CD4-positive, alpha-beta memory T cell (primary cell): ENCODE results near the gene MSMP. TPM values are rescaled to one million over a fixed set of nuclear protein-coding genes. Genes with fewer than 3 reads are reported as not detected.
A peak's percentile ranks its signal among the peaks of the same experiment; 100 is the strongest.

Experiments
- CTCF ChIA-PET: fragments of 350-600 bp; sonication (Branson Sonifier 250); formaldehyde crosslinking; loops from one replicate; lab custom pipeline; 2021; ENCODE audit warnings: inconsistent platforms; ENCODE audit not compliant: partially characterized antibody; lab: Charles Lee
- POLR2A ChIA-PET: fragments of 350-600 bp; sonication (Branson Sonifier 250); formaldehyde crosslinking; loops from one replicate; lab custom pipeline; 2021; ENCODE audit not compliant: partially characterized antibody; lab: Charles Lee
- DNase-seq, 5 donors: peaks; one replicate each; pipeline versions ENCODE4 v3.0.0 to v3.0.0-alpha.2; 2020 to 2022; ENCODE audit warnings: mixed read lengths in 1 of 5
- H3K27ac ChIP-seq: one replicate; pipeline ENCODE4 v1.7.0; 2013; ENCODE audit warnings: low read depth, low read length
- H3K27me3 ChIP-seq: 2 replicates; pipeline ENCODE4 v1.7.0; 2013; ENCODE audit warnings: mild to moderate bottlenecking, low read length, moderate library complexity; ENCODE audit not compliant: insufficient read depth
- H3K36me3 ChIP-seq: 2 replicates; pipeline ENCODE4 v1.7.0; 2013; ENCODE audit warnings: mild to moderate bottlenecking, low read length, moderate library complexity; ENCODE audit not compliant: insufficient read depth
- H3K4me1 ChIP-seq: 2 replicates; pipeline ENCODE4 v1.7.0; 2013; ENCODE audit warnings: mild to moderate bottlenecking, low read length, moderate library complexity; ENCODE audit not compliant: insufficient read depth
- H3K4me3 ChIP-seq, 2 donors: one replicate each; pipeline ENCODE4 v1.7.0; 2013; ENCODE audit warnings: low read length in 2 of 2, mild to moderate bottlenecking in 1 of 2
- H3K9me3 ChIP-seq, 2 donors: one replicate each; pipeline ENCODE4 v1.7.0; 2013; ENCODE audit warnings: low read length in 2 of 2, control low read depth in 1 of 2; ENCODE audit not compliant: control insufficient read depth in 1 of 2
- H3K27ac Mint-ChIP-seq, 7 donors: one replicate each; pipeline ENCODE4 v1.8.0; 2020 to 2021; ENCODE audit warnings: mixed read lengths in 7 of 7, mild to moderate bottlenecking in 6 of 7, inconsistent platforms in 3 of 7, moderate library complexity in 3 of 7
- H3K27me3 Mint-ChIP-seq, 2 donors: one replicate each; pipeline ENCODE4 v1.8.0; 2020 to 2021; ENCODE audit warnings: mixed read lengths in 2 of 2
- H3K36me3 Mint-ChIP-seq, 2 donors: one replicate each; pipeline ENCODE4 v1.8.0; 2020 to 2021; ENCODE audit warnings: mixed read lengths in 2 of 2, inconsistent platforms in 1 of 2, mild to moderate bottlenecking in 1 of 2
- H3K4me1 Mint-ChIP-seq, 4 donors: one replicate each; pipeline ENCODE4 v1.8.0; 2020 to 2021; ENCODE audit warnings: mixed read lengths in 4 of 4, mild to moderate bottlenecking in 1 of 4
- H3K4me3 Mint-ChIP-seq, 8 donors: one replicate each; pipeline ENCODE4 v1.8.0; 2020 to 2021; ENCODE audit warnings: mixed read lengths in 8 of 8, mild to moderate bottlenecking in 7 of 8, moderate library complexity in 6 of 8, inconsistent platforms in 3 of 8
- H3K9me3 Mint-ChIP-seq, 8 donors: one replicate each; pipeline ENCODE4 v1.8.0; 2020 to 2021; ENCODE audit warnings: mixed read lengths in 8 of 8, mild to moderate bottlenecking in 5 of 8, inconsistent platforms in 3 of 8, moderate library complexity in 1 of 8
- intact Hi-C: fragments of 100-400 bp; cut with micrococcal nuclease; formaldehyde crosslinking; loops from one replicate; pipeline ENCODE4 v1.15.1; 2023
- polyA plus RNA-seq, 2 donors: library from polyadenylated mRNA; unstranded; fragments of 300-500 nt; fragmentation: Illumina TruSeq; gene quantifications; one replicate each; pipeline ENCODE4 v1.2.3, GENCODE V29; 2021
- total RNA-seq, 2 experiments: library from RNA; stranded (reverse); gene quantifications; one replicate each; pipeline ENCODE4 v1.2.3, GENCODE V29; 2021

Gene MSMP
- total and polyA plus RNA-seq, 4 experiments from 2014 or later, result 1.2 TPM; not detected in 3

- intact Hi-C loops, result no loop called here
- POLR2A ChIA-PET, result interaction anchor here (1.0 to 1.9 kb wide), 2 partner anchors 15 to 23 kb away, joined by 4 to 7 read pairs; partner anchors contain the start of genes CREB3 and TLN1
These were observed 995 bp upstream of the MSMP start for GRCh38 chr9:35755071-35755470.

GRCh38 chr9:35753466-35753865 lies 610 bp downstream of the MSMP start:
- CTCF ChIA-PET, result interaction anchor here (2.4 to 6.0 kb wide), 2 partner anchors 18 to 57 kb away, joined by 13 to 32 read pairs; no protein-coding TSS in a partner anchor
- no peaks in the 10 kb centered on the region for H3K27me3 Mint-ChIP-seq
- Histone ChIP-seq H3K27me3 (no peaks in the 10 kb centered on the region), H3K4me1 (peaks cover 29% of the 10 kb centered on the region), H3K4me3 (no peak overlapping the region), H3K9me3 (no peaks in the 10 kb centered on the region), H3K27ac (no peak overlapping the region), H3K36me3 (peaks cover 35% of the 10 kb centered on the region)
- peaks cover 25 to 43% of the 10 kb centered on the region in 2 donors for H3K36me3 Mint-ChIP-seq
- H3K4me3 Mint-ChIP-seq, result no peak overlapping the region
- peaks cover 20 to 64% (median 44%) of the 10 kb centered on the region in 4 donors for H3K4me1 Mint-ChIP-seq
- H3K9me3 Mint-ChIP-seq, result no peaks in the 10 kb centered on the region
- POLR2A ChIA-PET, result interaction anchor here (0.8 to 3.3 kb wide), 2 partner anchors 21 to 107 kb away, joined by 3 to 15 read pairs; partner anchors contain the start of genes CREB3 and TLN1
- intact Hi-C loops, result no loop called here
- no peak for DNase-seq
- H3K27ac Mint-ChIP-seq, result peak overlapping the region in 4 of 7 donors; percentile 47 to 85 (median 72)

More at GRCh38 chr9:35755071-35755470, 995 bp upstream of the MSMP start:
- Histone ChIP-seq H3K27me3 (no peaks in the 10 kb centered on the region), H3K9me3 (no peaks in the 10 kb centered on the region), H3K36me3 (peaks cover 35% of the 10 kb centered on the region), H3K27ac (no peak overlapping the region), H3K4me3 (no peak overlapping the region), H3K4me1 (peaks cover 31% of the 10 kb centered on the region)
- Mint-ChIP-seq H3K36me3 (peaks cover 25 to 32% of the 10 kb centered on the region in 2 donors), H3K27me3 (no peaks in the 10 kb centered on the region), H3K9me3 (peaks cover 0 to 2% (median 0%) of the 10 kb centered on the region in 8 donors), H3K4me1 (peaks cover 25 to 67% (median 52%) of the 10 kb centered on the region in 4 donors), H3K27ac (peak overlapping the region in 6 of 7 donors; percentile 27 to 99 (median 82)), H3K4me3 (peak overlapping the region in 1 of 8 donors; percentile 74)
- CTCF ChIA-PET, result interaction anchor here (1.1 to 6.0 kb wide), 11 partner anchors 8 to 138 kb away, joined by 3 to 33 read pairs (median 13); partner anchors contain the start of genes CCDC107, CREB3, GBA2 and RGP1
- no peak for DNase-seq

- peaks cover 34 to 66% (median 53%) of the 10 kb centered on the region in 4 donors for H3K4me1 Mint-ChIP-seq
These were observed 3.9 kb downstream of the MSMP start for GRCh38 chr9:35750256-35750531.

GRCh38 chr9:35749515-35750255 lies 4.4 kb downstream of the MSMP start:
- ChIA-PET CTCF (interaction anchor here (1.0 to 6.6 kb wide), 11 partner anchors 12 to 146 kb away, joined by 3 to 209 read pairs (median 8); partner anchors contain the start of genes CCDC107, CREB3, RMRP and TLN1), POLR2A (interaction anchor here (0.7 to 8.1 kb wide), 16 partner anchors 8 to 738 kb away, joined by 3 to 179 read pairs (median 6); partner anchors contain the start of genes ARHGEF39, CCDC107, CREB3 and HINT2)
- no peaks in the 10 kb centered on the region for H3K9me3 Mint-ChIP-seq
- H3K36me3 Mint-ChIP-seq, result peaks cover 29 to 53% of the 10 kb centered on the region in 2 donors
- peak overlapping the region; percentile 89 to 92 for H3K4me3 ChIP-seq
- no peaks in the 10 kb centered on the region for H3K9me3 ChIP-seq
- H3K4me1 ChIP-seq, result peaks cover 45% of the 10 kb centered on the region
- peak; percentile 43 to 64 (median 48) for DNase-seq
- H3K27me3 Mint-ChIP-seq, result no peaks in the 10 kb centered on the region
- no peaks in the 10 kb centered on the region for H3K27me3 ChIP-seq
- H3K36me3 ChIP-seq, result peaks cover 36% of the 10 kb centered on the region
- H3K27ac ChIP-seq, result peak overlapping the region; percentile 82
- H3K4me1 Mint-ChIP-seq, result peaks cover 34 to 68% (median 53%) of the 10 kb centered on the region in 4 donors
- peak overlapping the region; percentile 87 to 97 (median 96) for H3K27ac Mint-ChIP-seq
- intact Hi-C loops, result loop anchor here (1.0 to 5.0 kb wide), 6 partner anchors 13 to 637 kb away; partner anchors contain the start of genes CCDC107, CREB3, RMRP and TLN1
- peak overlapping the region; percentile 90 to 97 (median 94) for H3K4me3 Mint-ChIP-seq

More at GRCh38 chr9:35750256-35750531, 3.9 kb downstream of the MSMP start:
- Mint-ChIP-seq H3K27me3 (no peaks in the 10 kb centered on the region), H3K36me3 (peaks cover 28 to 51% of the 10 kb centered on the region in 2 donors), H3K27ac (peak overlapping the region; percentile 87 to 97 (median 96)), H3K9me3 (no peaks in the 10 kb centered on the region), H3K4me3 (peak overlapping the region; percentile 90 to 97 (median 94))
- Histone ChIP-seq H3K9me3 (no peaks in the 10 kb centered on the region), H3K27ac (peak overlapping the region; percentile 82), H3K4me1 (peaks cover 45% of the 10 kb centered on the region), H3K27me3 (no peaks in the 10 kb centered on the region), H3K36me3 (peaks cover 35% of the 10 kb centered on the region), H3K4me3 (peak overlapping the region; percentile 89 to 92)
- intact Hi-C loops, result no loop called here
- no peak for DNase-seq
- ChIA-PET POLR2A (interaction anchor here (0.7 to 8.1 kb wide), 11 partner anchors 15 to 738 kb away, joined by 3 to 179 read pairs (median 11); partner anchors contain the start of genes CCDC107, CREB3, HINT2 and RMRP), CTCF (interaction anchor here (1.0 to 6.6 kb wide), 7 partner anchors 11 to 146 kb away, joined by 3 to 209 read pairs (median 15); partner anchors contain the start of genes CREB3 and TLN1)

- H3K27ac Mint-ChIP-seq, result peak within 1 kb of the TSS; percentile 87 to 97 (median 96)
- intact Hi-C loops, result loop anchor here (1.0 to 5.0 kb wide), 6 partner anchors 13 to 637 kb away; partner anchors contain the start of genes CCDC107, CREB3, RMRP and TLN1
These were observed 5.1 kb downstream of the MSMP start, which contains the start of the genes GBA2 and RGP1 for GRCh38 chr9:35748858-35749514. TSS of gene GBA2 (minus strand) at chr9:35749228. CDS start at chr9:35748704, 524 bp downstream. TSS of gene RGP1 (plus strand) at chr9:35749287. CDS start at chr9:35749756, 469 bp downstream.

GRCh38 chr9:35748242-35748857 lies 5.7 kb downstream of the MSMP start:
- intact Hi-C loops, result loop anchor here (5.0 kb wide), 1 partner anchor 636 kb away; no protein-coding TSS in a partner anchor
- Mint-ChIP-seq H3K4me3 (peak overlapping the region; percentile 89 to 92 (median 92)), H3K36me3 (peaks cover 30 to 57% of the 10 kb centered on the region in 2 donors), H3K4me1 (peaks cover 37 to 77% (median 48%) of the 10 kb centered on the region in 4 donors), H3K27me3 (no peaks in the 10 kb centered on the region), H3K27ac (peak overlapping the region; percentile 62 to 92 (median 87)), H3K9me3 (no peaks in the 10 kb centered on the region)
- DNase-seq, result peak in 1 of 5 donors; percentile 13
- no peaks in the 10 kb centered on the region for H3K27me3 ChIP-seq
- H3K36me3 ChIP-seq, result peaks cover 42% of the 10 kb centered on the region
- CTCF ChIA-PET, result interaction anchor here (0.8 to 6.6 kb wide), 14 partner anchors 8 to 145 kb away, joined by 3 to 209 read pairs (median 8); partner anchors contain the start of genes CCDC107, CREB3, RMRP and SPAG8
- POLR2A ChIA-PET, result interaction anchor here (1.1 to 8.1 kb wide), 12 partner anchors 8 to 144 kb away, joined by 3 to 179 read pairs (median 14); partner anchors contain the start of genes ARHGEF39, CCDC107, CREB3 and RMRP
- H3K27ac ChIP-seq, result peak overlapping the region; percentile 82
- H3K4me1 ChIP-seq, result peaks cover 45% of the 10 kb centered on the region
- no peaks in the 10 kb centered on the region for H3K9me3 ChIP-seq
- peak overlapping the region; percentile 52 to 89 for H3K4me3 ChIP-seq

More at GRCh38 chr9:35748858-35749514, 5.1 kb downstream of the MSMP start, which contains the start of the genes GBA2 and RGP1:
- ChIA-PET CTCF (interaction anchor here (0.8 to 6.6 kb wide), 16 partner anchors 8 to 145 kb away, joined by 3 to 209 read pairs (median 5); partner anchors contain the start of genes CCDC107, CREB3, RMRP and SPAG8), POLR2A (interaction anchor here (0.8 to 8.1 kb wide), 15 partner anchors 8 to 739 kb away, joined by 3 to 179 read pairs (median 7); partner anchors contain the start of genes ARHGEF39, CCDC107, CREB3 and HINT2)
- Histone ChIP-seq H3K27ac (peak within 1 kb of the TSS; percentile 82), H3K27me3 (no peaks in the 10 kb centered on the region), H3K36me3 (peaks cover 42% of the 10 kb centered on the region), H3K4me1 (peaks cover 45% of the 10 kb centered on the region), H3K4me3 (peak within 1 kb of the TSS; percentile 89 to 92), H3K9me3 (no peaks in the 10 kb centered on the region)
- Mint-ChIP-seq H3K27me3 (no peaks in the 10 kb centered on the region), H3K9me3 (no peaks in the 10 kb centered on the region), H3K4me1 (peaks cover 37 to 73% (median 51%) of the 10 kb centered on the region in 4 donors), H3K4me3 (peak within 1 kb of the TSS; percentile 92 to 97 (median 94)), H3K36me3 (peaks cover 33 to 59% of the 10 kb centered on the region in 2 donors)
- DNase-seq, result peak; percentile 50 to 71 (median 62)
